Liver (tissue), 9 donors: Measurements from ENCODE around the gene IQGAP2. TPM values are rescaled to one million over a fixed set of nuclear protein-coding genes. Genes with fewer than 3 reads are reported as not detected.

Experiments
- DNase-seq: peaks from one replicate; pipeline ENCODE4 v3.0.0-alpha.2; 2017; ENCODE audit warnings: low spot score
- H3K27ac ChIP-seq, 2 donors: one replicate each; pipeline ENCODE4 v1.7.0; 2013; ENCODE audit warnings: inconsistent platforms in 2 of 2, low read length in 2 of 2, control low read depth in 1 of 2, low read depth in 1 of 2, mild to moderate bottlenecking in 1 of 2
- H3K27me3 ChIP-seq, 4 donors: one replicate each; pipeline versions ENCODE4 v1.6.1 to v1.7.0; 2013; ENCODE audit warnings: low read length in 3 of 4, inconsistent platforms in 1 of 4, mild to moderate bottlenecking in 1 of 4, moderate library complexity in 1 of 4; ENCODE audit not compliant: control insufficient read depth in 4 of 4, insufficient read depth in 4 of 4
- H3K36me3 ChIP-seq, 4 donors: one replicate each; pipeline versions ENCODE4 v1.6.1 to v1.7.0; 2013; ENCODE audit warnings: low read length in 3 of 4, mild to moderate bottlenecking in 3 of 4, low read depth in 1 of 4, moderate library complexity in 1 of 4; ENCODE audit not compliant: control insufficient read depth in 4 of 4, insufficient read depth in 3 of 4
- H3K4me1 ChIP-seq, 4 donors: one replicate each; pipeline versions ENCODE4 v1.6.1 to v1.7.0; 2013; ENCODE audit warnings: low read length in 3 of 4, mild to moderate bottlenecking in 3 of 4, moderate library complexity in 1 of 4; ENCODE audit not compliant: control insufficient read depth in 4 of 4, insufficient read depth in 4 of 4
- H3K4me3 ChIP-seq, 3 donors: one replicate each; pipeline versions ENCODE4 v1.6.1 to v1.7.0; 2013; ENCODE audit warnings: low read length in 3 of 3, control low read depth in 1 of 3, low read depth in 1 of 3, mild to moderate bottlenecking in 1 of 3
- H3K9ac ChIP-seq, 2 donors: one replicate each; pipeline ENCODE4 v1.7.0; 2013; ENCODE audit warnings: low read length in 2 of 2, mild to moderate bottlenecking in 2 of 2, moderate library complexity in 2 of 2, control low read depth in 1 of 2, low read depth in 1 of 2
- H3K9me3 ChIP-seq, 4 donors: one replicate each; pipeline versions ENCODE4 v1.6.1 to v1.7.0; 2013; ENCODE audit warnings: low read length in 3 of 4; ENCODE audit not compliant: control insufficient read depth in 4 of 4
- CTCF ChIP-seq: fragments of 150-350 bp; IDR thresholded peaks from 2 replicates; pipeline ENCODE4 v1.5.1; 2017; ENCODE audit warnings: improper control_type of control experiment, low read depth, low read length; ENCODE audit not compliant: missing input control
- EGR1 ChIP-seq, 2 donors: IDR thresholded peaks; 2 replicates each; pipeline ENCODE4 v1.6.1; 2016 to 2018; ENCODE audit warnings: antibody characterized with exemption in 2 of 2, low read depth in 2 of 2
- FOXA1 ChIP-seq: IDR thresholded peaks from 2 replicates; pipeline ENCODE4 v1.6.1; 2016; ENCODE audit warnings: antibody characterized with exemption
- HNF4G ChIP-seq: IDR thresholded peaks from 2 replicates; pipeline ENCODE4 v1.6.1; 2016; ENCODE audit warnings: antibody characterized with exemption
- JUND ChIP-seq, 2 donors: IDR thresholded peaks; 2 replicates each; pipeline ENCODE4 v1.6.1; 2016; ENCODE audit warnings: antibody characterized with exemption in 2 of 2
- RAD21 ChIP-seq, 2 donors: IDR thresholded peaks; 2 replicates each; pipeline ENCODE4 v1.6.1; 2016; ENCODE audit warnings: antibody characterized with exemption in 2 of 2, mild to moderate bottlenecking in 2 of 2
- REST ChIP-seq: IDR thresholded peaks from 2 replicates; pipeline ENCODE4 v1.6.1; 2016; ENCODE audit warnings: antibody characterized with exemption, mild to moderate bottlenecking
- TAF1 ChIP-seq: conservative IDR thresholded peaks from 2 replicates; pipeline ENCODE4 v1.6.1; 2016; ENCODE audit warnings: antibody characterized with exemption, mild to moderate bottlenecking
- YY1 ChIP-seq: IDR thresholded peaks from 2 replicates; pipeline ENCODE4 v1.6.1; 2016; ENCODE audit warnings: antibody characterized with exemption, mild to moderate bottlenecking
- ZBTB33 ChIP-seq: IDR thresholded peaks from 2 replicates; pipeline ENCODE4 v1.6.1; 2016; ENCODE audit warnings: antibody characterized with exemption
- WGBS: extraction: QIAGEN DNeasy Blood & Tissue Kit; methylation state at CpG from one replicate; pipeline ENCODE4 v1.1.7; 2013; 5-methylcytosine and 5-hydroxymethylcytosine counted together
- polyA plus RNA-seq, 2 donors: library from polyadenylated mRNA; stranded (reverse) in 1 of 2; unstranded in 1 of 2; fragments of 200-250 nt in 1 of 2; fragments of >200 nt in 1 of 2; fragmentation: Nextera tagmentation in 1 of 2; extraction: Ambion mirVana in 1 of 2; gene quantifications; one replicate each; pipeline versions ENCODE4 v1.2.1 to v1.2.3, GENCODE V29; 2013 to 2015
- total RNA-seq, 2 donors: library from RNA; depleted of rRNA; stranded (reverse); fragments of >200 nt; gene quantifications; one replicate each; pipeline ENCODE4 v1.2.3, GENCODE V29; 2014
- donor health status: healthy.
- donor health status: healthy.
- donor health status: healthy.
- donor health status: healthy.
- donor health status: healthy.

IQGAP2 gene
- total and polyA plus RNA-seq, 4 donors: 41.5 to 205 (median 102) TPM

GRCh38 chr5:76716456-76717157 lies 313.5 kb downstream of the IQGAP2 start:
- WGBS: 20% methylated on average over 29 of the region's 29 CpGs
- no peak for DNase-seq

GRCh38 chr5:76717222-76718083 lies 314.4 kb downstream of the IQGAP2 start:
- no peaks in the 10 kb centered on the region for H3K27me3 ChIP-seq
- peak overlapping the region in 1 of 2 donors; percentile 9 for H3K27ac ChIP-seq
- WGBS: 79% methylated on average over 11 of the region's 11 CpGs
- H3K4me1 ChIP-seq: peaks cover 2 to 19% (median 10%) of the 10 kb centered on the region in 4 donors
- H3K36me3 ChIP-seq: no peaks in the 10 kb centered on the region
- no peaks in the 10 kb centered on the region for H3K9me3 ChIP-seq
- DNase-seq: no peak
- TF ChIP-seq TAF1: no peak
- TF ChIP-seq YY1: no peak
- no peak for TF ChIP-seq RAD21 (IDR thresholded peaks at IDR 0.05)
- no peak for TF ChIP-seq ZBTB33
- no peak for TF ChIP-seq REST
- no peak for TF ChIP-seq EGR1 (IDR thresholded peaks at IDR 0.05; ENCODE audit: low read depth in 2 of 2)
- H3K9ac ChIP-seq: peak overlapping the region; percentile 18 to 30
- peak overlapping the region in 1 of 3 donors; percentile 80 for H3K4me3 ChIP-seq

More at GRCh38 chr5:76716456-76717157, 313.5 kb downstream of the IQGAP2 start:
- no peaks in the 10 kb centered on the region for H3K9me3 ChIP-seq
- peak overlapping the region; percentile 53 to 67 for H3K27ac ChIP-seq
- peak overlapping the region; percentile 41 to 80 (median 61) for H3K4me3 ChIP-seq
- H3K9ac ChIP-seq: peak overlapping the region in 1 of 2 donors; percentile 30
- H3K4me1 ChIP-seq: peaks cover 2 to 19% (median 10%) of the 10 kb centered on the region in 4 donors
- H3K36me3 ChIP-seq: no peaks in the 10 kb centered on the region
- no peaks in the 10 kb centered on the region for H3K27me3 ChIP-seq
- TF ChIP-seq RAD21 (IDR thresholded peaks at IDR 0.05): peak in 1 of 2 donors; percentile 9
- no peak for TF ChIP-seq FOXA1

GRCh38 chr5:76718381-76718832 lies 315.3 kb downstream of the IQGAP2 start:
- Histone ChIP-seq H3K4me1 (peaks cover 2 to 19% (median 10%) of the 10 kb centered on the region in 4 donors), H3K36me3 (no peaks in the 10 kb centered on the region), H3K27ac (peak overlapping the region in 1 of 2 donors; percentile 14), H3K4me3 (no peak overlapping the region), H3K27me3 (no peaks in the 10 kb centered on the region), H3K9ac (no peak overlapping the region), H3K9me3 (no peaks in the 10 kb centered on the region)
- TF ChIP-seq HNF4G (no peak), CTCF (no peak), REST (no peak), ZBTB33 (no peak), JUND (IDR thresholded peaks at IDR 0.05) (no peak)
- no peak for DNase-seq
- 82% methylated on average over 5 of the region's 5 CpGs for WGBS
